Caco-2 (cell line): ENCODE measurements around the gene STK35. TPM values are rescaled to one million over a fixed set of nuclear protein-coding genes. Genes with fewer than 3 reads are reported as not detected.

ENCODE experiments used
- BruUV-seq: library from RNA; stranded (reverse); fragments of 400-500 nt; replicated peaks from 2 replicates; lab custom pipeline; 2021; lab: Mats Ljungman, UMichigan
- CTCF ChIA-PET: fragments of 300-600 bp; sonication (Branson Sonifier 250); formaldehyde crosslinking; loops from one replicate; lab custom pipeline; 2022; ENCODE audit warnings: antibody characterized with exemption; lab: Charles Lee
- POLR2A ChIA-PET: fragments of 300-600 bp; sonication (Branson Sonifier 250); formaldehyde crosslinking; loops from one replicate; lab custom pipeline; 2022; ENCODE audit warnings: antibody characterized with exemption; lab: Charles Lee
- DNase-seq, 2 experiments: peaks; one replicate each; pipeline versions ENCODE4 v3.0.0 to v3.0.0-alpha.2; 2020 to 2022
- H3K27me3 ChIP-seq: replicated peaks from 2 replicates; pipeline ENCODE4 v1.6.0; 2011; ENCODE audit warnings: low read length; ENCODE audit not compliant: control insufficient read depth, insufficient read depth
- H3K36me3 ChIP-seq: 2 replicates; pipeline ENCODE4 v1.5.1; 2011; ENCODE audit warnings: low read length; ENCODE audit not compliant: control insufficient read depth, insufficient read depth
- H3K4me1 ChIP-seq: fragments of 250-450 bp; sonication (Bioruptor Pico); 2 replicates; pipeline ENCODE4 v1.5.1; 2020; ENCODE audit warnings: mild to moderate bottlenecking
- H3K4me3 ChIP-seq: 2 replicates; pipeline ENCODE4 v1.5.1; 2011; ENCODE audit warnings: low read depth, mild to moderate bottlenecking, control low read depth, low read length
- H3K9me3 ChIP-seq: fragments of 250-450 bp; sonication (Bioruptor Pico); 2 replicates; pipeline ENCODE4 v1.5.1; 2020; ENCODE audit warnings: mild to moderate bottlenecking, moderate library complexity
- H3K27ac Mint-ChIP-seq: one replicate; pipeline ENCODE4 v1.8.0; 2022; ENCODE audit warnings: mixed read lengths; ENCODE audit not compliant: unreplicated experiment
- H3K27me3 Mint-ChIP-seq: one replicate; pipeline ENCODE4 v1.8.0; 2022; ENCODE audit warnings: mixed read lengths; ENCODE audit not compliant: insufficient read depth, unreplicated experiment
- H3K36me3 Mint-ChIP-seq: one replicate; pipeline ENCODE4 v1.8.0; 2022; ENCODE audit warnings: mild to moderate bottlenecking, mixed read lengths; ENCODE audit not compliant: insufficient read depth, unreplicated experiment
- H3K4me1 Mint-ChIP-seq: one replicate; pipeline ENCODE4 v1.8.0; 2022; ENCODE audit warnings: low read depth, mixed read lengths; ENCODE audit not compliant: unreplicated experiment
- H3K4me3 Mint-ChIP-seq: one replicate; pipeline ENCODE4 v1.8.0; 2022; ENCODE audit warnings: mild to moderate bottlenecking, moderate library complexity, mixed read lengths; ENCODE audit not compliant: unreplicated experiment
- H3K9me3 Mint-ChIP-seq: one replicate; pipeline ENCODE4 v1.8.0; 2022; ENCODE audit warnings: mixed read lengths; ENCODE audit not compliant: unreplicated experiment
- CTCF ChIP-seq, 2 experiments: fragments of 200-600 bp in 1 of 2; IDR thresholded peaks; 1 replicate in 1 of 2; 2 replicates in 1 of 2; pipeline versions ENCODE4 v1.5.1 to v1.8.0; 2011 to 2022; ENCODE audit warnings: antibody characterized with exemption in 1 of 2, control low read depth in 1 of 2, inconsistent platforms in 1 of 2, low read depth in 1 of 2, low read length in 1 of 2, mild to moderate bottlenecking in 1 of 2, moderate library complexity in 1 of 2; ENCODE audit not compliant: insufficient read depth in 1 of 2, severe bottlenecking in 1 of 2, unreplicated experiment in 1 of 2
- intact Hi-C: fragments of 100-400 bp; cut with micrococcal nuclease; formaldehyde crosslinking; loops from one replicate; pipeline ENCODE4 v1.10.0; 2022; ENCODE audit not compliant: unreplicated experiment
- total RNA-seq: library from RNA; stranded (reverse); gene quantifications from 2 replicates; pipeline ENCODE4 v1.2.3, GENCODE V29; 2022

STK35 gene
- total RNA-seq, 1 experiment from 2014 or later, result 40.2 TPM

DNA sequence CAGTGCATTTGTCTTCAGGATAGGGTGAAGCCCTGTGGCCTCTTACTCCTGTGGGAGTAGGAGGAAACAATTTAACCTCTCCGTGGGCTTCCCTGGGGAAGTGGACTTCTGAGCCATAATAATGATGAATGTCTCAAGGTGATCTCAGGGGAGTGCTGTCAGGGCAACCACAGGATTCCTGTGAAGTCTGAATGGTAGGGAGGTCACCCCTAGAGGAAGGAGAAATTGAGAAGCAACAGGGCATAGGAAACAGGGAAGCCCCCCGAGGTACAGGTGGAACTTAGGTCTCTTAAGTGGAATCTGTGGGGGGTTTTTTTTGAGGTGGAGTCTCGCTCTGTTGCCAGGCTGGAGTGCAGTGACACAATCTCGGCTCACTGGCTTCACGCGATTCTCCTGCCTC is 26.9 kb downstream of the STK35 start:
- peaks cover 21% of the 10 kb centered on the region for H3K4me1 Mint-ChIP-seq
- ChIA-PET CTCF (no interaction called here), POLR2A (no interaction called here)
- no peak overlapping the region for H3K4me3 Mint-ChIP-seq
- DNase-seq, result no peak
- intact Hi-C loops, result no loop called here
- Histone ChIP-seq H3K27me3 (no peaks in the 10 kb centered on the region), H3K9me3 (no peaks in the 10 kb centered on the region), H3K36me3 (no peaks in the 10 kb centered on the region; the same call in 1 of the 2 replicates), H3K4me3 (no peak overlapping the region), H3K4me1 (peaks cover 7% of the 10 kb centered on the region)
- H3K36me3 Mint-ChIP-seq, result peaks cover 14% of the 10 kb centered on the region
- BruUV-seq, result no TSS peak
- no peaks in the 10 kb centered on the region for H3K27me3 Mint-ChIP-seq
- H3K27ac Mint-ChIP-seq, result no peak overlapping the region
- TF ChIP-seq CTCF (IDR thresholded peaks at IDR 0.05; ENCODE audit: insufficient read depth in 1 of 2, low read depth in 1 of 2, low read length in 1 of 2, severe bottlenecking in 1 of 2, unreplicated experiment in 1 of 2), result no peak
- H3K9me3 Mint-ChIP-seq, result no peaks in the 10 kb centered on the region

GRCh38 chr20:2130062-2130591 is 28.5 kb downstream of the STK35 start:
- no TSS peak for BruUV-seq
- no peak overlapping the region for H3K27ac Mint-ChIP-seq
- intact Hi-C loops, result no loop called here
- H3K36me3 Mint-ChIP-seq, result peaks cover 14% of the 10 kb centered on the region
- POLR2A ChIA-PET, result no interaction called here
- Histone ChIP-seq H3K27me3 (no peaks in the 10 kb centered on the region), H3K36me3 (no peaks in the 10 kb centered on the region; the same call in 1 of the 2 replicates), H3K4me1 (peaks cover 7% of the 10 kb centered on the region), H3K9me3 (no peaks in the 10 kb centered on the region), H3K4me3 (no peak overlapping the region)
- TF ChIP-seq CTCF (IDR thresholded peaks at IDR 0.05; ENCODE audit: insufficient read depth in 1 of 2, low read depth in 1 of 2, low read length in 1 of 2, severe bottlenecking in 1 of 2, unreplicated experiment in 1 of 2), result no peak
- CTCF ChIA-PET, result no interaction called here
- H3K9me3 Mint-ChIP-seq, result no peaks in the 10 kb centered on the region
- H3K4me1 Mint-ChIP-seq, result peaks cover 21% of the 10 kb centered on the region
- H3K4me3 Mint-ChIP-seq, result no peak overlapping the region
- no peaks in the 10 kb centered on the region for H3K27me3 Mint-ChIP-seq
- no peak for DNase-seq

DNA sequence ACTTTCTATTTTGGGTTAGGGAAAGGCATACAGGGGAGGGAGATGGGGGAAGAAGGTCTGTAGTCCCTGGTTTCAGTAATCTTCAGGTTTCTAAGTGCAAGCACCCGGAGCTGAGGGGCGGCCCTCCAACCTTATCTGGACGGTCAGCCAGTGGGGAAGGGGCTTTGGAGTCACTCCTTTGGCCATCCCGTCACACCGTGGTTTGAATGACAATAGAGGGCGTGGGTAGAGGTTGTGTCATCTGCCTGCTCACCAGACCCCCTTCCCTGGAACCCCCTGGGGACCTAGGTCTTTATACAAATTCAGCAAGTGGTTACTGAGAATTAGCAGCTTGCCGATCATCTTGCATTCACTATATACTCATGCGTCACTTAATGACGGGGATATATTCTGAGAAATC is 29.1 kb downstream of the STK35 start:
- ChIA-PET POLR2A (no interaction called here), CTCF (no interaction called here)
- DNase-seq, result no peak
- Mint-ChIP-seq H3K4me3 (no peak overlapping the region), H3K9me3 (no peaks in the 10 kb centered on the region), H3K4me1 (peaks cover 21% of the 10 kb centered on the region), H3K27ac (no peak overlapping the region), H3K36me3 (peaks cover 14% of the 10 kb centered on the region), H3K27me3 (no peaks in the 10 kb centered on the region)
- no peak overlapping the region for H3K4me3 ChIP-seq
- H3K9me3 ChIP-seq, result no peaks in the 10 kb centered on the region
- H3K36me3 ChIP-seq, result no peaks in the 10 kb centered on the region; the same call in 1 of the 2 replicates
- no peaks in the 10 kb centered on the region for H3K27me3 ChIP-seq
- BruUV-seq, result no TSS peak
- peaks cover 7% of the 10 kb centered on the region for H3K4me1 ChIP-seq
- intact Hi-C loops, result no loop called here
- TF ChIP-seq CTCF (IDR thresholded peaks at IDR 0.05; ENCODE audit: insufficient read depth in 1 of 2, low read depth in 1 of 2, low read length in 1 of 2, severe bottlenecking in 1 of 2, unreplicated experiment in 1 of 2), result no peak
